GF-D8 (cell line): ENCODE data around the gene APAF1.
"Not testable (repeated sequence)": the region's sequence is repeated elsewhere in the genome, so short reads cannot be mapped to it uniquely, and the experiment has no call there.

ENCODE experiments used
- DNase-seq: peaks from one replicate; lab custom pipeline; 2025; lab: John Stamatoyannopoulos, UW

The APAF1 gene

GRCh38 chr12:98727196-98727595 lies 82.1 kb downstream of the APAF1 start:
- no peak for DNase-seq

- no peak for DNase-seq
Observed at GRCh38 chr12:98730412-98730811, 85.3 kb downstream of the APAF1 start.

GRCh38 chr12:98733667-98734350 lies 88.7 kb downstream of the APAF1 start:
- no peak for DNase-seq

- DNase-seq, result no peak
Observed at GRCh38 chr12:98735821-98736220, 90.7 kb downstream of the APAF1 start.

- DNase-seq, result no peak
Observed at GRCh38 chr12:98736352-98737321, 91.5 kb downstream of the APAF1 start.

GRCh38 chr12:98737322-98737712 lies 92.2 kb downstream of the APAF1 start:
- no peak for DNase-seq

- no peak for DNase-seq
Observed at GRCh38 chr12:98738002-98738401, 92.9 kb downstream of the APAF1 start.

GRCh38 chr12:98738539-98738938 lies 93.4 kb downstream of the APAF1 start:
- DNase-seq, result no peak

- DNase-seq, result no peak
Observed at GRCh38 chr12:98740751-98741150, 95.7 kb downstream of the APAF1 start.

- no peak for DNase-seq
Observed at GRCh38 chr12:98741196-98741555, 96.1 kb downstream of the APAF1 start.

- DNase-seq, result no peak
Observed at GRCh38 chr12:98741556-98742265, 96.6 kb downstream of the APAF1 start.

- no peak for DNase-seq
Observed at GRCh38 chr12:98743362-98743953, 98.4 kb downstream of the APAF1 start.

- DNase-seq, result no peak
Observed at GRCh38 chr12:98744680-98745079, 99.6 kb downstream of the APAF1 start.

- DNase-seq, result no peak
Observed at GRCh38 chr12:98745578-98746391, 100.7 kb downstream of the APAF1 start.

- no peak for DNase-seq
Observed at GRCh38 chr12:98748463-98748862, 103.4 kb downstream of the APAF1 start.

GRCh38 chr12:98750511-98750910 lies 105.4 kb downstream of the APAF1 start:
- no peak for DNase-seq

GRCh38 chr12:98751580-98752115 lies 106.6 kb downstream of the APAF1 start:
- DNase-seq, result no peak

GRCh38 chr12:98752726-98753125 lies 107.6 kb downstream of the APAF1 start:
- no peak for DNase-seq

GRCh38 chr12:98754095-98754494 lies 109.0 kb downstream of the APAF1 start:
- DNase-seq, result no peak

GRCh38 chr12:98755855-98756254 lies 110.8 kb downstream of the APAF1 start:
- DNase-seq, result not testable (repeated sequence)

GRCh38 chr12:98757455-98757854 lies 112.4 kb downstream of the APAF1 start:
- no peak for DNase-seq
